Measurements from ENCODE around the gene BBS12. TPM values are rescaled to one million over a fixed set of nuclear protein-coding genes. Genes with fewer than 3 reads are reported as not detected.

The BBS12 gene
- total and polyA plus RNA-seq, 2 donors (not counting 1 experiment from before 2014, with no cell fraction given) = 0.25 to 3.4 TPM

GRCh38 chr4:122775039-122775438 is 42.5 kb downstream of the BBS12 start:
- peaks cover 5% of the 10 kb centered on the region for H3K27me3 Mint-ChIP-seq
- ATAC-seq (ENCODE audit: low read depth) (no peak), DNase-seq (no peak)
- H3K27me3 ChIP-seq (replicated peaks in 1 of 4; ENCODE audit: control extremely low read depth in 1 of 4, control insufficient read depth in 3 of 4, insufficient read depth in 4 of 4, low read length in 3 of 4) = no peaks in the 10 kb centered on the region
- no peak overlapping the region for H3K9ac ChIP-seq (ENCODE audit: low read length)
- no peak overlapping the region for H3K4me3 ChIP-seq (ENCODE audit: control extremely low read depth in 1 of 5, extremely low read depth in 1 of 5, insufficient read depth in 1 of 5, low read depth in 2 of 5, low read length in 4 of 5)
- H3K9me3 Mint-ChIP-seq (ENCODE audit: insufficient read depth) = no peaks in the 10 kb centered on the region
- no peaks in the 10 kb centered on the region for H3K79me2 ChIP-seq (ENCODE audit: control insufficient read depth, insufficient read depth, low read length)
- H3K4me2 ChIP-seq (replicated peaks; ENCODE audit: low read depth, low read length, poor library complexity, severe bottlenecking) = no peak overlapping the region
- intact Hi-C loops (cut with micrococcal nuclease) = no loop called here
- ChIA-PET CTCF (no interaction called here), POLR2A (no interaction called here)
- H3K4me1 ChIP-seq (ENCODE audit: control insufficient read depth in 2 of 2, insufficient read depth in 2 of 2, low read length in 2 of 2) = no peaks in the 10 kb centered on the region
- 100% methylated on average over 1 of the region's 3 CpGs for WGBS (ENCODE audit: insufficient coverage)
- TF ChIP-seq EZH2 (IDR thresholded peaks at IDR 0.05; ENCODE audit: borderline replicate concordance, insufficient read depth, low read depth, low read length, poor library complexity, severe bottlenecking) = no peak
- no peak for TF ChIP-seq CTCF (IDR thresholded peaks at IDR 0.05)
- H3K4me3 Mint-ChIP-seq = no peak overlapping the region
- no peak overlapping the region for H3K27ac Mint-ChIP-seq
- H3K4me1 Mint-ChIP-seq = no peaks in the 10 kb centered on the region
- no peak overlapping the region for H2AFZ ChIP-seq (ENCODE audit: insufficient read depth, low read depth, low read length, poor library complexity, severe bottlenecking)
- H4K20me1 ChIP-seq (ENCODE audit: control insufficient read depth, insufficient read depth, low read length, poor library complexity, severe bottlenecking) = no peaks in the 10 kb centered on the region
- no peak overlapping the region for H3K27ac ChIP-seq (ENCODE audit: low read length in 2 of 2)
- no peaks in the 10 kb centered on the region for H3K36me3 ChIP-seq (replicated peaks in 1 of 2; ENCODE audit: control extremely low read depth in 1 of 2, control insufficient read depth in 1 of 2, extremely low read depth in 1 of 2, insufficient read depth in 2 of 2, low read length in 1 of 2)
- no peaks in the 10 kb centered on the region for H3K9me3 ChIP-seq (ENCODE audit: control extremely low read depth in 1 of 3, control insufficient read depth in 2 of 3, insufficient read depth in 1 of 3, low read length in 2 of 3)

- no peak overlapping the region for H3K27ac ChIP-seq (ENCODE audit: low read length in 2 of 2)
- intact Hi-C loops (cut with micrococcal nuclease) = no loop called here
Measured at GRCh38 chr4:122775987-122776836, 43.7 kb downstream of the BBS12 start.

More at GRCh38 chr4:122775987-122776836, 43.7 kb downstream of the BBS12 start:
- POLR2A ChIA-PET = no interaction called here
- Histone ChIP-seq H4K20me1 (ENCODE audit: control insufficient read depth, insufficient read depth, low read length, poor library complexity, severe bottlenecking) (no peaks in the 10 kb centered on the region), H3K4me1 (ENCODE audit: control insufficient read depth in 2 of 2, insufficient read depth in 2 of 2, low read length in 2 of 2) (no peaks in the 10 kb centered on the region), H3K79me2 (ENCODE audit: control insufficient read depth, insufficient read depth, low read length) (no peaks in the 10 kb centered on the region), H3K4me2 (replicated peaks; ENCODE audit: low read depth, low read length, poor library complexity, severe bottlenecking) (no peak overlapping the region), H2AFZ (ENCODE audit: insufficient read depth, low read depth, low read length, poor library complexity, severe bottlenecking) (no peak overlapping the region), H3K36me3 (replicated peaks in 1 of 2; ENCODE audit: control extremely low read depth in 1 of 2, control insufficient read depth in 1 of 2, extremely low read depth in 1 of 2, insufficient read depth in 2 of 2, low read length in 1 of 2) (no peaks in the 10 kb centered on the region), H3K4me3 (ENCODE audit: control extremely low read depth in 1 of 5, extremely low read depth in 1 of 5, insufficient read depth in 1 of 5, low read depth in 2 of 5, low read length in 4 of 5) (no peak overlapping the region), H3K9ac (ENCODE audit: low read length) (no peak overlapping the region), H3K27me3 (replicated peaks in 1 of 4; ENCODE audit: control extremely low read depth in 1 of 4, control insufficient read depth in 3 of 4, insufficient read depth in 4 of 4, low read length in 3 of 4) (no peaks in the 10 kb centered on the region), H3K9me3 (ENCODE audit: control extremely low read depth in 1 of 3, control insufficient read depth in 2 of 3, insufficient read depth in 1 of 3, low read length in 2 of 3) (no peaks in the 10 kb centered on the region)
- Mint-ChIP-seq H3K4me3 (no peak overlapping the region), H3K27me3 (peaks cover 5% of the 10 kb centered on the region), H3K9me3 (ENCODE audit: insufficient read depth) (no peaks in the 10 kb centered on the region), H3K27ac (no peak overlapping the region), H3K4me1 (no peaks in the 10 kb centered on the region)
- DNase-seq (no peak), ATAC-seq (ENCODE audit: low read depth) (no peak)
- CTCF ChIA-PET = interaction anchor here (1.4 kb wide), 1 partner anchor 18 kb away, joined by 5 read pairs; no protein-coding TSS in a partner anchor
- 95% methylated on average over 4 of the region's 6 CpGs for WGBS (ENCODE audit: insufficient coverage)
- TF ChIP-seq CTCF (IDR thresholded peaks at IDR 0.05) = no peak
- TF ChIP-seq EZH2 (IDR thresholded peaks at IDR 0.05; ENCODE audit: borderline replicate concordance, insufficient read depth, low read depth, low read length, poor library complexity, severe bottlenecking) = no peak

Data from B cell (primary cell).